ENCODE data around the gene DMD. TPM values are rescaled to one million over a fixed set of nuclear protein-coding genes. Genes with fewer than 3 reads are reported as not detected.

DMD gene
- total and polyA plus RNA-seq, 2 of the 8 experiments (the other 6 are each of a cell fraction or from before 2014, with no cell fraction given) = 4.8 to 7.4 TPM

DNA sequence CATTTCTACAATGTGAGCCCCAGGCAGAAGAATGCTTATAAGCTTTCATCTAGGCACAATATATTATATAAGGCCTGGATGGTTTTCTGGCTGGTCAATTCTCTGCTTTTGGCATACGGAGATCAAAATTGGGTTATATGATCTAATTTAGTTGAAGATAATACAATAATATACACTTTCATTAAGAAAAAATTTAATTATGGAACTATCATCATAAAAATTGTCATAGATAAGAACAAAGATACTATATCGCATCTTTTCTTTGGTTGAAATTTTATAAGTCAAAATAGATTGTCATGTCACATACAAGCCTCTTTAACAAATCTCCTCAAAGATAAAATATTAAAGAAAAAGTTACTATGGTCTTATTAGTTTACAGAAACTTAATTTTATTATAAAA is 17.1 kb downstream of the DMD start:
- H3K9ac ChIP-seq (replicated peaks in 1 of 4; ENCODE audit: extremely low read depth in 1 of 4, low read depth in 3 of 4, low read length in 3 of 4) = no peak overlapping the region
- FAIRE-seq (no peak), DNase-seq (ENCODE audit: low read depth in 1 of 2, low spot score in 2 of 2) (no peak)
- no peaks in the 10 kb centered on the region for H4K20me1 ChIP-seq (replicated peaks in 1 of 2; ENCODE audit: control insufficient read depth in 1 of 2, insufficient read depth in 2 of 2, low read length in 2 of 2)
- no peaks in the 10 kb centered on the region for H3K79me2 ChIP-seq (ENCODE audit: control insufficient read depth in 1 of 2, insufficient read depth in 2 of 2, low read length in 2 of 2)
- WGBS, 2 experiments (ENCODE audit: extremely low coverage in 1 of 2, insufficient coverage in 1 of 2, insufficient read length in 1 of 2, insufficient replicate concordance in 2 of 2, low coverage in 1 of 2, low lambda C conversion rate in 2 of 2, missing lambda C conversion rate in 1 of 2) = 95% methylated on average over 2 of the region's 2 CpGs; no CpG with 5 or more reads in 1 of the 2 experiments
- no peak overlapping the region for H3K4me2 ChIP-seq (ENCODE audit: insufficient read depth in 1 of 2, low read depth in 2 of 2, low read length in 2 of 2)
- H3K14ac ChIP-seq (ENCODE audit: insufficient read length) = no peak overlapping the region
- H3K56ac ChIP-seq (replicated peaks; ENCODE audit: insufficient read length, low read depth, low read length) = no peak overlapping the region
- no peak overlapping the region for H2BK20ac ChIP-seq (ENCODE audit: low read length)
- H3K27ac ChIP-seq (ENCODE audit: low read depth, low read length) = no peak overlapping the region
- POLR2A ChIA-PET (ENCODE audit: partially characterized antibody) = no interaction called here
- TF ChIP-seq BCL11A (IDR thresholded peaks at IDR 0.05; ENCODE audit: low read depth in 2 of 2, low read length in 2 of 2) (no peak), SIN3A (conservative IDR thresholded peaks at IDR 0.05 in 1 of 2, IDR thresholded peaks at IDR 0.05 in 1 of 2; ENCODE audit: low read depth in 1 of 2, low read length in 2 of 2) (no peak), CREB1 (IDR thresholded peaks at IDR 0.05) (no peak), RXRA (IDR thresholded peaks at IDR 0.05; ENCODE audit: insufficient read depth, low read depth, low read length) (no peak), TBP (IDR thresholded peaks at IDR 0.05; ENCODE audit: low read depth, low read length) (no peak), CTBP2 (IDR thresholded peaks at IDR 0.05; ENCODE audit: borderline replicate concordance, insufficient read depth, insufficient read length, low read length) (no peak), GTF2F1 (IDR thresholded peaks at IDR 0.05; ENCODE audit: borderline replicate concordance, low read depth, low read length) (no peak)
- no peak overlapping the region for H3K4me3 ChIP-seq (ENCODE audit: extremely low read depth in 1 of 4, insufficient read depth in 2 of 4, low read depth in 3 of 4, low read length in 4 of 4)
- no peaks in the 10 kb centered on the region for H3K79me1 ChIP-seq (ENCODE audit: low read depth, low read length)
- H2BK120ac ChIP-seq (replicated peaks; ENCODE audit: low read depth, low read length) = no peak overlapping the region
- CTCF ChIA-PET (ENCODE audit: partially characterized antibody) = no interaction called here
- no peaks in the 10 kb centered on the region for H3K4me1 ChIP-seq (replicated peaks in 1 of 4; ENCODE audit: control insufficient read depth in 3 of 4, insufficient read depth in 4 of 4, low read length in 3 of 4)
- no peak overlapping the region for H2BK12ac ChIP-seq (ENCODE audit: low read depth, low read length)
- H2AFZ ChIP-seq (ENCODE audit: low read length) = no peak overlapping the region
- H3K27me3 ChIP-seq (replicated peaks in 1 of 4; ENCODE audit: control insufficient read depth in 3 of 4, extremely low read depth in 1 of 4, insufficient read depth in 3 of 4, low read length in 3 of 4) = peaks cover 0 to 3% (median 2%) of the 10 kb centered on the region in 4 experiments; a peak in 2 of 7 replicates
- no peak overlapping the region for H2BK5ac ChIP-seq (ENCODE audit: low read depth, low read length)
- H2AK5ac ChIP-seq (ENCODE audit: low read depth, low read length) = no peak overlapping the region
- no peak overlapping the region for H3K18ac ChIP-seq (ENCODE audit: extremely low read depth, low read length)
- no peak overlapping the region for H3K4ac ChIP-seq (replicated peaks; ENCODE audit: insufficient read length, low read depth, low read length)
- no peaks in the 10 kb centered on the region for H3K9me3 ChIP-seq (ENCODE audit: insufficient read depth in 2 of 2, low read depth in 1 of 2, low read length in 1 of 2)
- no peaks in the 10 kb centered on the region for H3K36me3 ChIP-seq (ENCODE audit: control insufficient read depth in 2 of 4, insufficient read depth in 4 of 4, low read length in 3 of 4)
- H4K5ac ChIP-seq (ENCODE audit: insufficient read length, low read depth, low read length) = no peak overlapping the region
- no peak overlapping the region for H2BK15ac ChIP-seq (ENCODE audit: low read length)
- H4K91ac ChIP-seq (replicated peaks; ENCODE audit: insufficient read length, low read length) = no peak overlapping the region
- H3K23me2 ChIP-seq (ENCODE audit: low read depth, low read length) = no peaks in the 10 kb centered on the region
- no peak overlapping the region for H3K23ac ChIP-seq (ENCODE audit: insufficient read length)
- no peak overlapping the region for H4K8ac ChIP-seq (ENCODE audit: extremely low read depth, insufficient read depth, low read length)

Measured in H1 (cell line).